Hippocampal formation (tissue), 2 donors: ENCODE data around the gene B4GALNT1.

Source experiments
- DNase-seq, 2 donors: peaks; one replicate each; lab custom pipeline; 2025; lab: John Stamatoyannopoulos, UW

B4GALNT1 gene

DNA sequence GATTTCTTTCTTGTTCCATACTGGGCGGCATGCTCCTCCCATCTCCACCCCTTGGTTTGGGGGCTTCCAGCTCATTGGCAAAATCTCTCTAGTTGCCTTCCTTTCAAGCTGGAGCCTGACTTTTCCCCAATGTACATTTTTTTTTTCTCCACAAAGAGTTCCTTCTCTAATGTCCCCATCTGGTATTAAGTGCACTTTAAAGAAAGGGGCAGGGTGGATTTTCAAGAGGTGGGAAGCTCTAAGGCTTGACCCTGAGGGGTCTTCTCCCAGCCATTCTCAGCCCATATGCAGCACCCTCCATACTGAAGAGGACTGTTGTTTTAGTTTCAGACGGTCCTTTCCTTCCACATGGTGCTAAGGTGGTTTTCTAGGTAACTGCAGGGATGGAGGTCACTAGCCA is 47.8 kb downstream of the B4GALNT1 start:
- DNase-seq, result no peak

DNA sequence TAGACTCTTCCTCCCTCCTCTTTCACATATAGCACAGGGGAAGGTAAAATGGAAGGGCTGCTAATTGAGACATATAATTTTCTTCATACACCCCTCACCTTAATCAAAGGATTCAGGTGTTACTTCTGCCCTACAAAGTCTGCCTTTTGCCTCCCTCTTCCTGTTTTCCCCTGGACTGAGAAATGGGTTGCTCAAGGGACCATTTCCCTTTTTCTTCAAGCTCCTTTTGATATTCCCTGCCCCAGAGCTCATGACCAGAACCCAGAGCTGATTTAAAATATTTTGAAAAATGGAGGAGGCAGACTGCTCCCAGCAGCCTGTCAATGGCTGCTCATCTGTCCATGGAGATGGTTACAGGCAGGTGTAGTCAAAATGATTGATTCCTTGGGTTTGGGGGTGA is 48.3 kb downstream of the B4GALNT1 start:
- no peak for DNase-seq

DNA sequence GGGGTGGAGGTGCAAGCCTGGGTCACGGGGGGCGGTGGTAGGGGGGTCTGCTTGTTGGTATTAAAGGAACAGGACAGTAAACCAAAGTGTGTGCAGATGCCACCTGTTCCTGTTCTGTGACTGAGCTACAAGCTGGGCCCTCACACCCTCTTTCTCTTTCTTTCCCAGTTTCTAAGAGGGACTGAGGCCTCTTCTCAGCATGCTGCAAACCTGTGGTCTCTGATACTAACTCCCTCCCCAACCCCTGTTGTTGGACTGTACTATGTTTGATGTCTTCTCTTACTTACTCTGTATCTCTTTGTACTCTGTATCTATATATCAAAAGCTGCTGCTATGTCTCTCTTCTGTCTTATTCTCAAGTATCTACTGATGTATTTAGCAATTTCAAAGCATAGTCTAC is 49.0 kb downstream of the B4GALNT1 start:
- DNase-seq, result no peak

DNA sequence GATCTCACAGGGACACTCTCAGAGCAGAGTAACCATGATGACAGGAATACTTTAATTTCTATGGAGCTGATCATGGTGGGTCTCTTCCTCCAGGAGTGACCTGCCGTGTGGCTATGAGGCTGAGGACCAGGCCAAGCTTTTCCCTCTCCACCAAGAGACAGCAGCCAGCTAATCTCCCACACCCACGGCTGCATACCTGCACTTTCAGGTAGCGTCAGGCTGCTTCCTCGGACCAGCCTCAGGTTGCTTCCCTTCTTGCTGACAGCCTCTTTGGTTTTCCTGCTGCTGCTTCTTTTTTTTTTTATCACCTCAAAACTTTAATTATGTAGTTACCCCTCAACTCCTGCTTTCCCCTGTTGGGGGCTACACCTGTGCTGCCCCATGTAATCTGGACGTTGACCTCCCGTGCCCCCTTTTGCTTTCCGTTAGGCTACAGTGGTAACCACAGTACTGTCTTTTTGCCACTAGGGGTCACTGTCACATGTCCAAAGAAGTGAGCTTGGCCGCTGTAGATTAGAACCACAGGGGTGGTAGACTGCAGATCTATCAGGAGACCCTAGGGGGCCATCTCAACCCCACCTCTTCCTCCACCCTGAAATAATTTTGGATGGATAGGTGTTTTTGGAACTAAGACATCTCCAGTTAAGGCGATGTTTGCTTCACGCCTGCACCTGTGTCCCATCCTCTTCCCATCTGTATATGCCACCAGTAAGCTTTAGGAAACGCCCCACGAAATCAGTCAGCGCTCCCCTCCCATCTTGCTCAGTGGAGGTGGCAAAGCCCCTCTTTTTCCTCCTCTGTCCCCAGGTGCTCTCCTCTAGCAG is 49.8 kb downstream of the B4GALNT1 start:
- peak; percentile 29 to 83 for DNase-seq

DNA sequence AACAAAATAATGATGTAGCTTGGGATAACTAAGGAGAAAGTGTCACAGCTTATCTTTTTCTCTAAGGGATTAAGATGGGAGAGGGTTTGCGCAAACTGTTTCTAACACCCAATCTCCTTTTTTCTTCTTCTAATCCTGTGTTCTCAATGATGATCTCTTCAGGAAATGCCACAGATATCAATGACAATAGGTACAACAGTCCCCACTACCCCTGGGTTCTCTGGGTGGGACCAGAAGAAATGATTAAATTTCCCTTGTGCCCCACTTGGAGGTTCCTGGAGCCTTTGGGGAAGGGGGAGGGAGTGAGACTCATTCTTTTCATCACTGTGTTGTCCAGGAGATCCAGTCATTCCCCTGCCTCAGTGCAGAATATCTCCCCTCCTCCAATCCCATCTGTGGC is 50.6 kb downstream of the B4GALNT1 start:
- DNase-seq, result no peak

DNA sequence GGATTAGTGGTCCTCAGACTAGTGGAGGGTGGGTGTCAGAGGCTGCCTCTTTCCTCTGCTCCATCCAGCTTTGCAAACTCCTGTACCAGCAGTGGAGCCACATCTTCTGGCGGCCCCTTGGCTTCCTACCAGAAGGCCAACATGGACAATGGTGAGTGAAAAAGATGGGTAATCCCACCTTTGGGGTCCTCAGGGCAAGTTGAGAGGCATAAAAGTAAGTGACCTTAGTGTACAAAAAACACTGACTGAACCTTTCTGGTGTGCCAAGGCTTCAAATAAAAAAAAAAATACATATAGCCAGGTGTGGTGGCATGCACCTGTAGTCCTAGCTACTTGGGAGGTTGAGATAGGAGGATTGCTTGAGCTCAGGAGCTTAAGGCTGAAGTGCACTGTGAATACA is 51.2 kb downstream of the B4GALNT1 start:
- DNase-seq, result no peak

DNA sequence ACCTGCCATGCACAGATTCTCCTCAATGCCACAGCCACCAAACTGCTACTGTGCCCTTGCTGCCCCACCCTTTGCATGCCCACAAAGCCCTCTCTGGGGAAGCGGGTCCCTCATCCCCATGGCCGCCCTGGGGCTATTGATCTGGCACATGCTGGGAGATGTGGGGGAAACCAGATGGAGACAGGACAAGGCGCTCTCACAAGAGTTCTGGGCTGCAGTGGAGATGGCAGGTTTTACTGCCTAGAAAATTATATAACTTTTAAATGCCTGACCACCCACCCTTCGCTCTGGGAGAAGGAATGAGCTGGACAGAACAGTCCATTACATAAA is 52.6 kb downstream of the B4GALNT1 start:
- no peak for DNase-seq

DNA sequence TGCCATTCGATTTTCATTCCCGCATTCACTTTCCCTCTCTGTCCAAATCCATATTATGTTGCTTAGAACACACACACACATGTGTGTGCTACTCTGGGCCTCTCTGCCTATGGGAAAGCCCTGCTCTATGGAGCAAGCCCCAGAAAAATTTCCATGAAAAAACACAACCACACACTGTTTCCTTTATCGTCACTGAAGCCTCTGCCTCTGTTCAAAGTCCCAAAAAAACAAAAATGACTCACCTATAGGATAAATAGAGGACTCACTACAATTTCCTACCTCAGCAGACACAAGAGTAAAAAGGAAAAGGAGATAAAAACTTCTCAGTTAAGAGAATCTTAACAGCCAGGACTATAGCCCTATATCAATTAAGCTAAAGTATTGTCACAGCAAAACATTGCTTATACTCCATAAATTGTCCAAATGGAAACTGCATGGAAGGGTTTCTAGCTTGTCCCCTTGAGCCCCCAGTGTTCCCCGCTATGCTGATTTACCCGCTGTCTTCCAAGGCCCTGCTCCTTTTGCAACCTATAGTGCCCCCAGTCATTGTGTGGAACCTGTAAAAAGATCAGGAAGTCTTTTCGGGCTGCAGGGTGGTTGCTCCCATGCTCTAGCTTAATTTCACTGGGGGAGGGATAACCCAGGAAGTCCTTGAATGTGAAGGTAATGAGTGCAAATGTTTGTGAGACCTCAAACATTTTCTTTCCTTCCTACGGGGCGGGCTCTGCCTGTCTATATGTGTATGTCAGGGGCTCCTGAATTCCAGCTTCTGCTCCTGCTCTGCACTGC is 53.1 kb downstream of the B4GALNT1 start:
- DNase-seq, result no peak

DNA sequence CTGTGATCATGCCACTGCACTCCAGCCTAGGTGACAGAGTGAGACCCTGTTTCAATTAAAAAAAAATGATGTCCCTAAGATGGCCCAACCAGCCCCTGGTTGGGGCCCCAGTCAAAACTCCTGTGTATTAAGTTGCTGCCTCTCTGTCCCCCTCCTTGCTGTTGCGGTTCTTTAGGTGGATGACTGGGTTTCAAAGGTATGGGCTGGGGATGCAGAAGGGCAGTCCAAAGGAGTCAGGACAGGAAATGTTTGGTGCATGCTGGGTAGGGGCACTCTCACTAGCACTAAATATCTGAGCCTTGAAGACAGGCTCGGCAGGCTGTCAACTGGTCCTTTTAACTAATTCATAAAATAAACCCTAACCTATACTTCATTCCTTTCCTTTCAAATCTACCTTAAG is 54.0 kb downstream of the B4GALNT1 start:
- DNase-seq, result no peak

DNA sequence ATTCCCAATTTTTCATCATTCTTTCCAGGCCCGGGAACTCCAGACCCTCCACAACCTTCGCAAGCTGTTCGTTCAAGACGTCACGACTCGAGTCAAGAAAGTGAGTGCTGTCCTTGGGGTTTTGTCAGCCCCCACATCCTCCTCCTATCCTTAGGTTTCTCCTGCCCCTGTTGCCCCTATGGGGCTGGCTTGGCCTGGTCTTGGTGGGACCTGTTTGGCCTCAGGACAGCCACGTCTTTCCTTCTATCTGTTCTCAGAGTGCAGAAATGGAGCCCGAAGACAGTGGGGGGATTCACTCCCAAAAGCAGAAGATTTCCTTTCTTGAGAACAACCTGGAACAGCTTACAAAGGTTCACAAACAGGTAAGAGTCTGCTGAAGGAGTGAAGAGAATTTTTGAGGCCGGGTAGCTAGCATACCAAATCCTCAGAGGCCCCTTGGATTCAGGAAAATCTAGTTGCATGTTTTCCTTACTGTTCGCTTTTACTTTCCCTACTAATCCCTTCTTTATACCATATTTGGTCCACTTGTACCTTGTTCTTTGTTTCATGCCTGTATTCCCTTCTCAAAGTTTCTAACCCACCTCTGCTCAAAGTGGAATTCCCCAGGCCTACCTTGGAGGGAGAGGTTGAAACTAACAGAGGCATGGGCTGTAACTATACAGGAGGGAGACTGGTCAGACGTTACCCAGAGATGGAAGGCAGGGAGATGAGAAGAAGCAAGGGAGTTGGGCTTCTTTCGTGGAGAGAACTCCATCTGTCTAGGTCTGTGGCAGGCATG is 54.8 kb downstream of the B4GALNT1 start:
- DNase-seq, result no peak

DNA sequence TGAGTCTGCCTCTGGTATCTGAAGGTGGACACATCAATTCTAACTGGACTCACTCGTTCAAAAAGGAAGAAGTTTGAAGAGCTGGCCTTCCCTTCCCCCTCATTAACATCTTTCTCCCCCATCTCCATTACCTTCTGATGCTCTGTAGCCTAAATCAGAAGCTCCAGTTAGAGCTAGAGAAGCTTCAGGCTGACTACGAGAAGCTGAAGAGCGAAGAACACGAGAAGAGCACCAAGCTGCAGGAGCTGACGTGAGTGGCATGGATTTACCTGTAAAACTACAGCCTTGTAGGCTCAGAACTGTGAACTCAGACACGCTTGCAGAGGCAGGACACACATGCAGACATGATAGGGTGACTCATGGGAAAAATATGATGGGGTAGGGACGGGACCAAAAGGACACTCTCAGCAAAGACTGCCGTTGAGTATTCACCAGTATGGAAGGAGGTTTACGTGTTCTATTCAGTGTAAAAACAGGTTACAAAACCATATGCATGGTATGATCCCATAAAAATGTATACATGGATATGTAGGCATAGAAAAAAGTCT is 56.3 kb downstream of the B4GALNT1 start:
- no peak for DNase-seq
